ENCODE measurements around the gene OPCML. TPM values are rescaled to one million over a fixed set of nuclear protein-coding genes. Genes with fewer than 3 reads are reported as not detected.

The OPCML gene
- total and polyA plus RNA-seq, 2 of the 13 experiments (the other 11 are each of a cell fraction or from before 2014, with no cell fraction given) = not detected

DNA sequence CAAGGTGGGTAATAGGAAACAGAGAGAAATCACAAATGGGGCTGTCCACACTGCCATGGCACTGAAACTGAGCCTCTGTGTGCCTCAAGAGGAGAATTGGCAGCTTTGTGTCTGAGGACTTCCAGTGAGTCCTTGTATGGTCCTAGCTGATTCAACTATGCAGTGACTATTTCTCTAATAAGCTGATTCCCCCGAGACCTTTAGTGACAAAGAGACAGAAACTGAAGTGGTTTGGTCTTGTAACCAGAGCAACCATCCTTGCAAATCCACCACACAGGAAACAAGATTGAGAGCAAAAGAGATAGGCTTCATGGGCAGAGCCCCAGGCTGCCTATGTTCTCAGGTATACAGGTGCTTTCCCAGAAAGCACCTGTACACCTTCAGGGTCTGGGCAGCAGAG is 1123.4 kb downstream of the OPCML start (continued):
- TF ChIP-seq, protein P1, sequence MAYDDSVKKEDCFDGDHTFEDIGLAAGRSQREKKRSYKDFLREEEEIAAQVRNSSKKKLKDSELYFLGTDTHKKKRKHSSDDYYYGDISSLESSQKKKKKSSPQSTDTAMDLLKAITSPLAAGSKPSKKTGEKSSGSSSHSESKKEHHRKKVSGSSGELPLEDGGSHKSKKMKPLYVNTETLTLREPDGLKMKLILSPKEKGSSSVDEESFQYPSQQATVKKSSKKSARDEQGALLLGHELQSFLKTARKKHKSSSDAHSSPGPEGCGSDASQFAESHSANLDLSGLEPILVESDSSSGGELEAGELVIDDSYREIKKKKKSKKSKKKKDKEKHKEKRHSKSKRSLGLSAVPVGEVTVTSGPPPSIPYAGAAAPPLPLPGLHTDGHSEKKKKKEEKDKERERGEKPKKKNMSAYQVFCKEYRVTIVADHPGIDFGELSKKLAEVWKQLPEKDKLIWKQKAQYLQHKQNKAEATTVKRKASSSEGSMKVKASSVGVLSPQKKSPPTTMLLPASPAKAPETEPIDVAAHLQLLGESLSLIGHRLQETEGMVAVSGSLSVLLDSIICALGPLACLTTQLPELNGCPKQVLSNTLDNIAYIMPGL (CRISPR knock-in tag; IDR thresholded peaks at IDR 0.05; ENCODE audit: borderline replicate concordance in 1 of 2, low read depth in 1 of 2) = no peak
- TF ChIP-seq TCF7 (IDR thresholded peaks at IDR 0.05; ENCODE audit: low read depth) (no peak), HES4 (CRISPR knock-in tag; IDR thresholded peaks at IDR 0.05; ENCODE audit: borderline replicate concordance) (no peak), ZNF484 (CRISPR knock-in tag; IDR thresholded peaks at IDR 0.05; ENCODE audit: borderline replicate concordance, low read depth) (no peak)

DNA sequence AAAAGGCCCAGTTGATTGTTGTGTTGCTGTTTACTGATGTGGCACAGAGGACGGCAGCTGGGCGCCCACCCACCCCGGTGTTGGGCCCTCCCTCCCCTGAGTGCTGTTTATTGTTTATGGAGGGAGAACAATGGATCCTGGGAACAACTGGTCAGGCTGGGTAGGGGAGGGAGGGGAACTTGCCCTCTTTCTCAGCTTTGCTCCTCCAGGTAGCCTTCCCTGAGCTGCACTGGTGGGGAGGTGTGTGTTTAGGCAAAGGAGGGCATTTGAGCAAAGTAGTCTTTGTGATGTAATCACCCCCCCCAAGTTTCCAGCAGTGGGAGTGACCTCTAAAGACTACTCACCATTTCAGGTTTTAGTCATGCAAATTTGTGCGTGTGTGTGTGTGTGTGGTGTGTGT is 1126.6 kb downstream of the OPCML start:
- H3K9me3 ChIP-seq (ENCODE audit: low read length) = peaks cover 23% of the 10 kb centered on the region
- H3K27me3 ChIP-seq (ENCODE audit: control insufficient read depth in 1 of 2, insufficient read depth in 2 of 2, low read length in 2 of 2) = no peaks in the 10 kb centered on the region
- no peak for TF ChIP-seq CEBPB (IDR thresholded peaks at IDR 0.05; ENCODE audit: borderline replicate concordance, low read depth, low read length)
- no peak for TF ChIP-seq TBL1XR1 (IDR thresholded peaks at IDR 0.05; ENCODE audit: borderline replicate concordance, low read length, partially characterized antibody)
- H3K36me3 ChIP-seq (replicated peaks in 1 of 2; ENCODE audit: control insufficient read depth in 1 of 2, insufficient read depth in 2 of 2, low read length in 2 of 2) = no peaks in the 10 kb centered on the region
- no peaks in the 10 kb centered on the region for H3K4me1 ChIP-seq (ENCODE audit: insufficient read depth, low read length)
- ChIA-PET CTCF (ENCODE audit: low intra/inter-chr PET ratio, low total read pairs) (no interaction called here), POLR2A (no interaction called here)
- H3K79me2 ChIP-seq (ENCODE audit: insufficient read depth, low read length) = no peaks in the 10 kb centered on the region
- in situ Hi-C loops (cut with HindIII; ENCODE audit: extremely low pct_ligation_motif_present, low pct_unique_long_range_greater_than_20kb) = no loop called here
- H2AFZ ChIP-seq (ENCODE audit: low read length) = no peak overlapping the region
- H3K4me2 ChIP-seq (ENCODE audit: low read depth, low read length) = no peak overlapping the region
- H4K20me1 ChIP-seq (ENCODE audit: insufficient read depth, low read length) = no peaks in the 10 kb centered on the region
- intact Hi-C loops (cut with micrococcal nuclease; ENCODE audit: unreplicated experiment) = no loop called here
- DNase-seq (ENCODE audit: low spot score) (no peak), ATAC-seq (no peak), FAIRE-seq (no peak)
- WGBS (ENCODE audit: low lambda C conversion rate) = 3% methylated on average over 4 of the region's 4 CpGs
- no peak overlapping the region for H3K4me3 ChIP-seq (replicated peaks in 1 of 3; ENCODE audit: insufficient read depth in 1 of 3, low read depth in 2 of 3, low read length in 3 of 3)
- BruUV-seq (replicated peaks) = no TSS peak
- H3K9ac ChIP-seq (ENCODE audit: insufficient read depth, low read depth, low read length) = no peak overlapping the region
- H3K27ac ChIP-seq (ENCODE audit: extremely low read length, insufficient read depth, low read length) = no peak overlapping the region

All from HepG2 (cell line).